Measurements from ENCODE around the gene OLFM4.
"Not testable (repeated sequence)": the region's sequence is repeated elsewhere in the genome, so short reads cannot be mapped to it uniquely, and the experiment has no call there.

OLFM4 gene

DNA sequence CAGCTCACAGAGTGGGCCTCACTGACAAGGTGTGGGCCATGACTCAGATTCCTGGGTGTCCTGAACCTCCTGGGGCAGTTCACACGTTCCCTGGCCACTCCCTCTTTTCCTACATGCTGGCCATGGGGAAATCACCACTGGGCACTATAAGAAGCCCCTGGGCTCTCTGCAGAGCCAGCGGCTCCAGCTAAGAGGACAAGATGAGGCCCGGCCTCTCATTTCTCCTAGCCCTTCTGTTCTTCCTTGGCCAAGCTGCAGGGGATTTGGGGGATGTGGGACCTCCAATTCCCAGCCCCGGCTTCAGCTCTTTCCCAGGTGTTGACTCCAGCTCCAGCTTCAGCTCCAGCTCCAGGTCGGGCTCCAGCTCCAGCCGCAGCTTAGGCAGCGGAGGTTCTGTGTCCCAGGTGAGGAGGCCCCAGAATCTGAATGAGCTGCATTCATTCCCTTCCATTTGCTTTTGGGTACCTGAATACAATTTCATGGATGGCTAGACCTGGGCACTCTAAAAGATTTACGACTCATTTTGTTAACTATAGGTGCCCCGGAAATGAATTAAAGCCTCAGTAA, at the start of gene OLFM4:
OLFM4 (plus strand) TSS at position 177 of the 567 bp plus-strand sequence; CDS start at position 201, 24 bp downstream.
- no peak for DNase-seq (ENCODE audit: low read depth)

- DNase-seq (ENCODE audit: low read depth), result no peak
Observed at GRCh38 chr13:52978989-52979388, 49.6 kb upstream of the OLFM4 start.

- no peak for DNase-seq (ENCODE audit: low read depth)
Observed at GRCh38 chr13:52980695-52981094, 47.9 kb upstream of the OLFM4 start.

GRCh38 chr13:52983836-52984235, 44.8 kb upstream of the OLFM4 start:
- DNase-seq (ENCODE audit: low read depth), result no peak

- no peak for DNase-seq (ENCODE audit: low read depth)
Observed at GRCh38 chr13:52984881-52985363, 43.7 kb upstream of the OLFM4 start.

GRCh38 chr13:52991344-52992020, 37.1 kb upstream of the OLFM4 start:
- DNase-seq (ENCODE audit: low read depth), result no peak

- no peak for DNase-seq (ENCODE audit: low read depth)
Observed at GRCh38 chr13:52992110-52992509, 36.5 kb upstream of the OLFM4 start.

GRCh38 chr13:52994051-52994450, 34.6 kb upstream of the OLFM4 start:
- DNase-seq (ENCODE audit: low read depth), result no peak

DNA sequence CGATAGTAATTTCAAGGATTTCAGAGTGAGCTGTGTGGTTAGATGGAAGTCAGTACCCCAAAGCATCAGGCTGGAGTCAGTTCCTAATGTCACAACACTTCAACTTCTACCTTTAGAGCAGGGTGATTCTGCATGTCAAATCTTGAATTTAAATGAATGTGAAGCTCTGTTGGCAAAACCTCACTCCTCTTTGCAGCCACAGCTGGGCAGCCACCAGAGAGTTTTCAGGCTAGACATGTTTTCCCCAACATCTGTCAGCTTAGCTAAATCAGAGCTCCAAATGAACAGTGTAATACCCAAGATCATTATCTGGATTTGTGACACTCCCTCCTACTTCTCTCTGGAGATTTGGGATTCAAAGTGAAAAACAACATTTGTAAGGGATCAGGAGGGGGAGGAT, 33.7 kb upstream of the OLFM4 start:
- no peak for DNase-seq (ENCODE audit: low read depth)

GRCh38 chr13:52995946-52996345, 32.7 kb upstream of the OLFM4 start:
- DNase-seq (ENCODE audit: low read depth), result no peak

- no peak for DNase-seq (ENCODE audit: low read depth)
Observed at GRCh38 chr13:52997951-52998876, 30.4 kb upstream of the OLFM4 start.

- no peak for DNase-seq (ENCODE audit: low read depth)
Observed at GRCh38 chr13:52999093-52999696, 29.4 kb upstream of the OLFM4 start.

DNA sequence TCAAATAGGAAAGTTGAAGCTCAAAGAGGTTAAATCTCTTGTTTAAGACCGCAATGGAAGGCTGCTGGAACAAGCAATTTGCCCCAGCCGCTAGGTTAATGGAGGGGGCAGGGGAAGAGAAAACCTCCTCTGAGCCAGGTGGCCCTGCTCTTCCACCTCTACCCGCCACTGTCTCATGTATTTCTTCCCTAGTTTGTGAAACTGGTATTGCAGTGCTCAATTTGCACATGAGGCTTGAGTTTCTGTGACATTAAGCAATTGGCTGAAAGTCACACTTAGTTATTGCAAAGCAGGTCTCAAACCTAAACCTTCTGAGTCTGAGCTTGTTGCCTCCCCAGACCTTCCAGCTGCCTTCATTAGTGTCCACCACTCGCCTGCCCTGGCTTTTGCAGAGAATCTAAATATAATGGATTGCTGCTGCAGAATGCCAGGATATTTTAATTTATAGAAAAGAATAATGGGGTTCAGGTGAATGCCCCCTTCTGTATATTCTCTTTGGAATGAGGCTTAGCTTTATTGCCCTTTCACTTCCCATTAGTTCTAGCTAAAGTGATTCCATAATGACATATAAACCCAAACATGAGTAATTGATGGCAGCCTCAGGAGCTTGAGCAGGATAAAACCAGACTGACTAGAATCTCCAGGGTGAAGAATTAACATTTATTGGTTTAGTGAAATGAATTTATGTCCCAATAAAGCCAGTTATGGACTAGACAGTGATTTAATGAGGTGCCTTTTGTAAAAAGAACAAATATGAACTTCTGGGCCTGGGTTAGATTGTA, 27.0 kb upstream of the OLFM4 start:
- DNase-seq (ENCODE audit: low read depth), result no peak

- no peak for DNase-seq (ENCODE audit: low read depth)
Observed at GRCh38 chr13:53004573-53004972, 24.0 kb upstream of the OLFM4 start.

DNA sequence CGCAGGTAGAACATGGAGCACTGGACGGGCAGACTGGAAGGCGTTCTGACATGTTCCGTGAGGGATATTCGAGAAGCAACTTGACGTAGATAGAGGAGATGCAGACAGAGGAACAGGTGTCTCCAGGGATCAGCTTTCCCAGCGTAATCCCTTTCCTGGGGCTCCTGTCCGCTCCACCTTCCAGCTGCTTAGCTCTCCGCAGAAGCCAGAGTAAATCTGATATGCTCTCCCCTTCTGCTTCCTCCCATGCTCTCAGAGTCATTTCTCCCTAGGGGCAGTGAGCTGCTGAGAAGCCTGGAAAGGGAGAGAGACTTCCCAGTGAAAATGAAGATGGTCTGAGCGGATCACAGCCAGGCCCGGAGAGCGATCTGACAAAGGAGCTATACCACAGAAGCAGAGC, 23.0 kb upstream of the OLFM4 start:
- no peak for DNase-seq (ENCODE audit: low read depth)

DNA sequence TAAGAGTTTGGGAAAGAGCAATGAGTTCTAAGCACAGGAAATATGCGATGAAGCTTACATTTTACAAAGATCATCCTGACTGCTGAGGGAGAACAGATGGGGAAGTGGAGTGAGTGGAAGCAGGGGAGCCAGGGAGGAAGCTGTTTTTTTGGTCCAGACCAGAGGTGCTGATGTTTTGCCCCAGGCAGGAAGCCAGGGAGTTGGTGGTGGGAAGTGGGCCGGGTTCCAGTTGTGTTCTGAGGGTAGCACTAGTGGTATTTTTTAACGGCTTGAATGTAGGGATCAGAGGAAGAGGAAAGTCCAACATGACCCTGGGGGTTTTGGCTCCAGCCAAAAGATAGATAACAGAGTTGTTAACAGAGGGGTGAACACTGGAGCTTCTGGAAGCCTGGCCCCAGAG, 20.7 kb upstream of the OLFM4 start:
- no peak for DNase-seq (ENCODE audit: low read depth)

DNA sequence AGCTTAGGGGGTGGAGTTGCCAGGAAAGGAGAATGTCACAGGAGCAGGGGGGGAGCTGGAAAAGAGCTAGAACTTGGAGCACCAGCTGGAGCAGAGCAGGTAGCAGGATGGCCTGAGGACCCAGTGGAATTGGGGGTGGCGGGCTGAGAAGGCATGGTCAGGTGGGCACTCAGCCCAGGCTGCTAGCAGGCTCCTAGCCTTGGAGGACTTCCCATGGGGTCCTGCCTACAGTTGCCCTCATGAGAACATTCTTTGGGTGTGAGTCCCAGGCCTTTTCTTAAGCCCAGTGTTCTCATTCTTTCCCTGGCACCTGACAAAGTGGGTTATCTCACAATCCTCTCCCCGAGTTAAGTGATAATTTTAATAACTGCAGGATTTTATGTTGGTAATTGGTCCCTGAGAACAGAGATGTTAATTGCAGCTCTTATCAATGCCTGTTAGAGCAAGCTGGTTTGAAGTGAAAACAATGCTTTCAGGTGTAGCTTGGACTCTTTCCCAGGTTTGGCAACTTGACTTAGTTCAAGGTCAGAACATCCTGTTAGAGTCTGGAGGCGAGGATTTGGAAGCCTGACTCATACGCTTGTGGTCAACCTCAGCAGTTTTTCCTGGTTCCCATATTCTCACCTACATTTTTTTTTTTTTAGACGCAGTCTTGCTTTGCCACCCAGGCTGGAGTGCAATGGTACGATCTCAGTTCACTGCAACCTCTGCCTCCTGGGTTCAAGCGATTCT, 18.1 kb upstream of the OLFM4 start:
- DNase-seq (ENCODE audit: low read depth), result no peak

- DNase-seq (ENCODE audit: low read depth), result no peak
Observed at GRCh38 chr13:53012707-53013106, 15.9 kb upstream of the OLFM4 start.

GRCh38 chr13:53013113-53013512, 15.5 kb upstream of the OLFM4 start:
- DNase-seq (ENCODE audit: low read depth), result no peak

- DNase-seq (ENCODE audit: low read depth), result not testable (repeated sequence)
Observed at GRCh38 chr13:53014018-53014417, 14.6 kb upstream of the OLFM4 start.

All from HS-27A (cell line).